ENCODE measurements around the gene GGCX.

Gene GGCX

DNA sequence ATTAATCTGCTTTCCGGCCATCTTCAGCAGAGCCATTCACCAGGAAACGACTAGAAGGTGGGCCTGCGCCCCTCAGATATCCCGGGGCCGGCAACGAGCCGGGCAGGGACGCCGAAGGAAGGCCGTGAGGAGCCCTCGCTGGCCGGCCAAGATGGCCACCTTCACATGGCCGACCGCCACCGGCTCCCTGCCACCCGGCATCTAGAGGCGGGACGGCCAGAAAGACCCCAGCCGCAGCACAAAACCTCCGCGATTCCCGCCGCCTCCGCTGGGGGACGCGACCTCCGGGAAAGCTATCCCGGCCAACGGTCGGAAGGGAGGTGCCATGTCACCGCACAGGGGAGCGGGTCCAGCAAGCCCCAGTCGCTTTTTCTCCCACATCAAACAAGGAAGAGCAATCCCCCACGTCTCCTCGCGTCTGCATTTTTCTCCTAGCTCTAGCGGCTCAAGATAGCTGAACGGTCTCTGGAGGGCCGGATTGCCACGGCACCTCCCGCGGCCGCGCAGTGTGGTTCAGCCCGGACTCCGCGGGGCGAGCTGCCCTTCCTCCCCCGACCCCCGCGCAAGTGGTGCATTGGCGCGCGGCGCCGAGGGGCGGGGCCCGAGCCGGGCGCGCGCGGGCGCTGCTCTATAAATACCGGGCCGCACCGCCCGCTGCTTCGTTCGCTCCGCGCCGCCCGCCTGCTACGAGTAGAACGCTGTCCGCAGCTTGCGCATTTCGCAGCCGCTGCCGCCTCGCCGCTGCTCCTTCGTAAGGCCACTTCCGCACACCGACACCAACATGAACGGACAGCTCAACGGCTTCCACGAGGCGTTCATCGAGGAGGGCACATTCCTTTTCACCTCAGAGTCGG is 22.6 kb downstream of the GGCX start, which contains the start of gene MAT2A (continued):
- TF ChIP-seq, protein P1, sequence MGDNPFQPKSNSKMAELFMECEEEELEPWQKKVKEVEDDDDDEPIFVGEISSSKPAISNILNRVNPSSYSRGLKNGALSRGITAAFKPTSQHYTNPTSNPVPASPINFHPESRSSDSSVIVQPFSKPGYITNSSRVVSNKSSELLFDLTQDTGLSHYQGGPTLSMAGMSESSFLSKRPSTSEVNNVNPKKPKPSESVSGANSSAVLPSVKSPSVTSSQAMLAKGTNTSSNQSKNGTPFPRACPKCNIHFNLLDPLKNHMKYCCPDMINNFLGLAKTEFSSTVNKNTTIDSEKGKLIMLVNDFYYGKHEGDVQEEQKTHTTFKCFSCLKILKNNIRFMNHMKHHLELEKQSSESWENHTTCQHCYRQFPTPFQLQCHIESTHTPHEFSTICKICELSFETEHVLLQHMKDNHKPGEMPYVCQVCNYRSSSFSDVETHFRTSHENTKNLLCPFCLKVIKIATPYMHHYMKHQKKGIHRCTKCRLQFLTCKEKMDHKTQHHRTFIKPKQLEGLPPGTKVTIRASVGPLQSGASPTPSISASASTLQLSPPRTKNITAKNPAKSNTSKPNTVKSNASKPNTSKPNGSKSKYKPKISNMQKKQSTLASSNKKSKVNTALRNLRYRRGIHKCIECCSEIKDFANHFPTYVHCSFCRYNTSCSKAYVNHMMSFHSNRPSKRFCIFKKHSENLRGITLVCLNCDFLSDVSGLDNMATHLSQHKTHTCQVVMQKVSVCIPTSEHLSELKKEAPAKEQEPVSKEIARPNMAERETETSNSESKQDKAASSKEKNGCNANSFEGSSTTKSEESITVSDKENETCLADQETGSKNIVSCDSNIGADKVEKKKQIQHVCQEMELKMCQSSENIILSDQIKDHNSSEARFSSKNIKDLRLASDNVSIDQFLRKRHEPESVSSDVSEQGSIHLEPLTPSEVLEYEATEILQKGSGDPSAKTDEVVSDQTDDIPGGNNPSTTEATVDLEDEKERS (tag by site-specific recombination; IDR thresholded peaks at IDR 0.05): no peak
- TF ChIP-seq SETDB1 (IDR thresholded peaks at IDR 0.05; ENCODE audit: insufficient read length, low read length) (no peak), ZNF777 (tag by site-specific recombination; IDR thresholded peaks at IDR 0.05; ENCODE audit: borderline replicate concordance) (no peak), ZNF175 (tag by site-specific recombination; IDR thresholded peaks at IDR 0.05) (no peak), MZF1 (tag by site-specific recombination; IDR thresholded peaks at IDR 0.05; ENCODE audit: borderline replicate concordance) (0 out of 2 replicates have a peak, but pooled peaks have one; percentile 13), ZNF214 (tag by site-specific recombination; IDR thresholded peaks at IDR 0.05; ENCODE audit: borderline replicate concordance) (no peak), ZNF169 (tag by site-specific recombination; IDR thresholded peaks at IDR 0.05) (no peak), ZNF24 (tag by site-specific recombination; IDR thresholded peaks at IDR 0.05) (0 out of 2 replicates have a peak, but pooled peaks have one; percentile 57), ZNF133 (tag by site-specific recombination; IDR thresholded peaks at IDR 0.05) (no peak), KLF16 (tag by site-specific recombination; IDR thresholded peaks at IDR 0.05) (peak; percentile 14), ZNF747 (tag by site-specific recombination; IDR thresholded peaks at IDR 0.05) (no peak), ZNF510 (tag by site-specific recombination; IDR thresholded peaks at IDR 0.05; ENCODE audit: insufficient replicate concordance) (no peak), ZNF132 (tag by site-specific recombination; IDR thresholded peaks at IDR 0.05; ENCODE audit: borderline replicate concordance) (no peak), REPIN1 (tag by site-specific recombination; IDR thresholded peaks at IDR 0.05; ENCODE audit: low read depth) (no peak), ZNF174 (tag by site-specific recombination; IDR thresholded peaks at IDR 0.05) (no peak), ZNF521 (tag by site-specific recombination; IDR thresholded peaks at IDR 0.05) (no peak), ZNF266 (tag by site-specific recombination; IDR thresholded peaks at IDR 0.05; ENCODE audit: low read depth) (no peak), ZBTB7A (tag by site-specific recombination; IDR thresholded peaks at IDR 0.05; ENCODE audit: low read depth) (no peak), ZNF707 (tag by site-specific recombination; IDR thresholded peaks at IDR 0.05) (no peak), ZFHX2 (tag by site-specific recombination; conservative IDR thresholded peaks at IDR 0.05) (peak; percentile 35), ZNF248 (tag by site-specific recombination; IDR thresholded peaks at IDR 0.05) (no peak), ZNF529 (tag by site-specific recombination; IDR thresholded peaks at IDR 0.05; ENCODE audit: insufficient replicate concordance) (no peak), GLIS1 (tag by site-specific recombination; IDR thresholded peaks at IDR 0.05) (peak; percentile 83), ZNF184 (tag by site-specific recombination; IDR thresholded peaks at IDR 0.05) (no peak; the same call in 1 of the 2 replicates), ZNF624 (tag by site-specific recombination; IDR thresholded peaks at IDR 0.05) (no peak), TCF7L2 (IDR thresholded peaks at IDR 0.05; ENCODE audit: borderline replicate concordance, low read depth, low read length) (no peak), ZNF426 (tag by site-specific recombination; IDR thresholded peaks at IDR 0.05) (no peak), ZNF677 (tag by site-specific recombination; IDR thresholded peaks at IDR 0.05) (no peak), ZNF548 (tag by site-specific recombination; IDR thresholded peaks at IDR 0.05) (no peak), ZNF549 (tag by site-specific recombination; IDR thresholded peaks at IDR 0.05) (no peak)
- TF ChIP-seq, protein P2, sequence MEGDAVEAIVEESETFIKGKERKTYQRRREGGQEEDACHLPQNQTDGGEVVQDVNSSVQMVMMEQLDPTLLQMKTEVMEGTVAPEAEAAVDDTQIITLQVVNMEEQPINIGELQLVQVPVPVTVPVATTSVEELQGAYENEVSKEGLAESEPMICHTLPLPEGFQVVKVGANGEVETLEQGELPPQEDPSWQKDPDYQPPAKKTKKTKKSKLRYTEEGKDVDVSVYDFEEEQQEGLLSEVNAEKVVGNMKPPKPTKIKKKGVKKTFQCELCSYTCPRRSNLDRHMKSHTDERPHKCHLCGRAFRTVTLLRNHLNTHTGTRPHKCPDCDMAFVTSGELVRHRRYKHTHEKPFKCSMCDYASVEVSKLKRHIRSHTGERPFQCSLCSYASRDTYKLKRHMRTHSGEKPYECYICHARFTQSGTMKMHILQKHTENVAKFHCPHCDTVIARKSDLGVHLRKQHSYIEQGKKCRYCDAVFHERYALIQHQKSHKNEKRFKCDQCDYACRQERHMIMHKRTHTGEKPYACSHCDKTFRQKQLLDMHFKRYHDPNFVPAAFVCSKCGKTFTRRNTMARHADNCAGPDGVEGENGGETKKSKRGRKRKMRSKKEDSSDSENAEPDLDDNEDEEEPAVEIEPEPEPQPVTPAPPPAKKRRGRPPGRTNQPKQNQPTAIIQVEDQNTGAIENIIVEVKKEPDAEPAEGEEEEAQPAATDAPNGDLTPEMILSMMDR (tag by site-specific recombination; IDR thresholded peaks at IDR 0.05): peak; percentile 96
- TF ChIP-seq, protein P3, sequence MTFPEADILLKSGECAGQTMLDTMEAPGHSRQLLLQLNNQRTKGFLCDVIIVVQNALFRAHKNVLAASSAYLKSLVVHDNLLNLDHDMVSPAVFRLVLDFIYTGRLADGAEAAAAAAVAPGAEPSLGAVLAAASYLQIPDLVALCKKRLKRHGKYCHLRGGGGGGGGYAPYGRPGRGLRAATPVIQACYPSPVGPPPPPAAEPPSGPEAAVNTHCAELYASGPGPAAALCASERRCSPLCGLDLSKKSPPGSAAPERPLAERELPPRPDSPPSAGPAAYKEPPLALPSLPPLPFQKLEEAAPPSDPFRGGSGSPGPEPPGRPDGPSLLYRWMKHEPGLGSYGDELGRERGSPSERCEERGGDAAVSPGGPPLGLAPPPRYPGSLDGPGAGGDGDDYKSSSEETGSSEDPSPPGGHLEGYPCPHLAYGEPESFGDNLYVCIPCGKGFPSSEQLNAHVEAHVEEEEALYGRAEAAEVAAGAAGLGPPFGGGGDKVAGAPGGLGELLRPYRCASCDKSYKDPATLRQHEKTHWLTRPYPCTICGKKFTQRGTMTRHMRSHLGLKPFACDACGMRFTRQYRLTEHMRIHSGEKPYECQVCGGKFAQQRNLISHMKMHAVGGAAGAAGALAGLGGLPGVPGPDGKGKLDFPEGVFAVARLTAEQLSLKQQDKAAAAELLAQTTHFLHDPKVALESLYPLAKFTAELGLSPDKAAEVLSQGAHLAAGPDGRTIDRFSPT (tag by site-specific recombination; IDR thresholded peaks at IDR 0.05): peak; percentile 50; the same call in 1 of the 2 replicates
- TF ChIP-seq, protein P4, sequence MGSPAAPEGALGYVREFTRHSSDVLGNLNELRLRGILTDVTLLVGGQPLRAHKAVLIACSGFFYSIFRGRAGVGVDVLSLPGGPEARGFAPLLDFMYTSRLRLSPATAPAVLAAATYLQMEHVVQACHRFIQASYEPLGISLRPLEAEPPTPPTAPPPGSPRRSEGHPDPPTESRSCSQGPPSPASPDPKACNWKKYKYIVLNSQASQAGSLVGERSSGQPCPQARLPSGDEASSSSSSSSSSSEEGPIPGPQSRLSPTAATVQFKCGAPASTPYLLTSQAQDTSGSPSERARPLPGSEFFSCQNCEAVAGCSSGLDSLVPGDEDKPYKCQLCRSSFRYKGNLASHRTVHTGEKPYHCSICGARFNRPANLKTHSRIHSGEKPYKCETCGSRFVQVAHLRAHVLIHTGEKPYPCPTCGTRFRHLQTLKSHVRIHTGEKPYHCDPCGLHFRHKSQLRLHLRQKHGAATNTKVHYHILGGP (tag by site-specific recombination; IDR thresholded peaks at IDR 0.05): no peak

Data from HEK293 (cell line).